AG04449 (cell line): ENCODE measurements around the gene JMJD1C.
A peak's percentile ranks its signal among the peaks of the same experiment; 100 is the strongest.

Experiments
- CTCF ChIA-PET: fragments of 350-600 bp; formaldehyde crosslinking; extraction: SDS; loops from one replicate; lab custom pipeline; 2021; ENCODE audit warnings: antibody characterized with exemption; lab: Yijun Ruan, JAX
- POLR2A ChIA-PET: fragments of 400-600, 350-600 bp; formaldehyde crosslinking; extraction: SDS; loops from one replicate; lab custom pipeline; 2020; ENCODE audit warnings: antibody characterized with exemption, inconsistent platforms; lab: Yijun Ruan, JAX
- DNase-seq: peaks from one replicate; pipeline ENCODE4 v3.0.0-alpha.2; 2010; ENCODE audit warnings: low read depth, low spot score
- H3K4me3 ChIP-seq: 2 replicates; pipeline ENCODE4 v1.5.1; 2011; ENCODE audit warnings: low read depth, mild to moderate bottlenecking, control low read depth, low read length
- TF ChIP-seq, protein P1 (sequence below): IDR thresholded peaks from one replicate; pipeline ENCODE4 v1.5.1; 2011; ENCODE audit warnings: mild to moderate bottlenecking, moderate library complexity, low read length, control low read depth, inconsistent platforms; ENCODE audit not compliant: insufficient read depth; ENCODE audit errors: missing control alignments

Gene JMJD1C

DNA sequence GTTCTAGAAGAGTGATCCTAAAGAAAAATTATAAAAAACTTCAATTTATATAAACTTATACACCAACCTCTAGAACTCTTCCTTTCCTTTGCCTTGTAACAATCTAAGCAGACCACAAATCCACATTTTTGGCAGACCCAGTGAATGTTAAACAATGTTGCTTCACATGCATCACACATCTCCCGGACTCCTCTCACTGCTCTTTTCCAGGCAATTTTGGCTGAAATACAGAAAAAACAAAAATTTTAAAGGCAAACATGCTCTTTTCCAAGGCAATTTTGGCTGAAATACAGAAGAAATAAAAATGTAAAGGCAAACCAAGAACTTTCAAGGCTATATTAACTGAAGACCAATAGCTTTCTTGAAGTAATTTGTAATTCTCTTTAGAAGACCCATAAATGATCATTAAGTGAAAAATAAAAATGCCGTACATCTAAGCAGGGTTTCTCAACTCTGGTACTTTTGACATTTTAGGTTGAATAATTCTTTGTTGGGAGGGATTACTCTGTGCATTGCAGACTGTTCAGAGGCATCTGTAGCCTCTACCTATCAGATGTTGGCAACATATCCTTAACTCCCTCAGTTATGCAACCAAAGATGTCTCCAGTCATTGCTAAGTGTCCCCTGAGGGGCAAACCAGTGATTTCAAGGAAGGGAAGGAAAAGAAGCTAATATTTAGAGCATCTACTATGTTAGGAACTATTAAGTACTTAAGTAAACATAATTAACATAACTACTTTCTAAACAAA lies 268.3 kb downstream of the JMJD1C start:
- TF ChIP-seq, protein P1, sequence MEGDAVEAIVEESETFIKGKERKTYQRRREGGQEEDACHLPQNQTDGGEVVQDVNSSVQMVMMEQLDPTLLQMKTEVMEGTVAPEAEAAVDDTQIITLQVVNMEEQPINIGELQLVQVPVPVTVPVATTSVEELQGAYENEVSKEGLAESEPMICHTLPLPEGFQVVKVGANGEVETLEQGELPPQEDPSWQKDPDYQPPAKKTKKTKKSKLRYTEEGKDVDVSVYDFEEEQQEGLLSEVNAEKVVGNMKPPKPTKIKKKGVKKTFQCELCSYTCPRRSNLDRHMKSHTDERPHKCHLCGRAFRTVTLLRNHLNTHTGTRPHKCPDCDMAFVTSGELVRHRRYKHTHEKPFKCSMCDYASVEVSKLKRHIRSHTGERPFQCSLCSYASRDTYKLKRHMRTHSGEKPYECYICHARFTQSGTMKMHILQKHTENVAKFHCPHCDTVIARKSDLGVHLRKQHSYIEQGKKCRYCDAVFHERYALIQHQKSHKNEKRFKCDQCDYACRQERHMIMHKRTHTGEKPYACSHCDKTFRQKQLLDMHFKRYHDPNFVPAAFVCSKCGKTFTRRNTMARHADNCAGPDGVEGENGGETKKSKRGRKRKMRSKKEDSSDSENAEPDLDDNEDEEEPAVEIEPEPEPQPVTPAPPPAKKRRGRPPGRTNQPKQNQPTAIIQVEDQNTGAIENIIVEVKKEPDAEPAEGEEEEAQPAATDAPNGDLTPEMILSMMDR: no peak
- no peak overlapping the region for H3K4me3 ChIP-seq
- CTCF ChIA-PET: interaction anchor here (0.9 to 4.5 kb wide), 3 partner anchors 9 to 523 kb away, joined by 4 to 22 read pairs (median 4); no protein-coding TSS in a partner anchor
- DNase-seq: peak; percentile 70
- POLR2A ChIA-PET: no interaction called here

DNA sequence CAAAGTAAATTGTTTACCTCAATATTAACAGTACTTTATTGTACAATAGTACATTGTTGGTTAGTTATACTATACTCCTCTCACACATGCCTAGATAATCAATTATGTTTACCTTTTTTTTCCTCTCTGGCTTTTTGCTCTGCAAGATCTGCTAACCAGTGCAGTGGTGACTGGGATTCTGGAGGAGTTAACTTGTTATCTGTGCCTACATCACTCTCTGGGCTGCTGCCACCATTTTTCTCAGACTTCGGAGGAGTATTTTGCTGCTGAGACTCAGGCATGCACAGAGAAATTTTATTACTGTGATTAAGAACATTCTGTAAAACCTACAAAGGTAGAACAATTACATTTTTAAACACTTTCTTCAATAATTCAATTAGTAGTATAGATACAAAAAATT lies 273.0 kb downstream of the JMJD1C start:
- TF ChIP-seq, protein P1: no peak
- POLR2A ChIA-PET: no interaction called here

DNA sequence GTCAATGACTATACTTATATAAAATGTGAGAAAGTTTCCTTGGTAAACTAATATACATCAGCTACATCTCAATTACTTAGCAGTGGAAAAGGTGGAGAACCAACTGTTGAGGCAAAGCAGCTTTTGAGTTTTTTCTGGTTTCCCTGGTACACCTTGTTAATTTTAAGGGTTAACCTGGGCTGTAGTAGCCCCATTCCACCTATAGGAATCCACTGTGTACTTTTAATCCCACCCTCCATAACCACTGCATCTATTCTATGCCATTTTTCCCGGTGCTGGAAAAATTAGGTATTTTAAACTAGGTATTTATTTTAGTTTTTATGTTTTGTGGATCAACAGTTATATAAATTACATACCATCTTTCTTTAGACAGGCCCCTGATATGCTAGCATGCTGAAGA lies 290.2 kb downstream of the JMJD1C start:
- no peak for DNase-seq
- TF ChIP-seq, protein P1: no peak
- ChIA-PET POLR2A (no interaction called here), CTCF (interaction anchor here (0.8 to 4.5 kb wide), 4 partner anchors 10 to 567 kb away, joined by 3 to 30 read pairs (median 13); no protein-coding TSS in a partner anchor)
- no peak overlapping the region for H3K4me3 ChIP-seq

More for the DNA sequence above, 273.0 kb downstream of the JMJD1C start:
- H3K4me3 ChIP-seq: no peak overlapping the region
- CTCF ChIA-PET: no interaction called here
- DNase-seq: no peak

DNA sequence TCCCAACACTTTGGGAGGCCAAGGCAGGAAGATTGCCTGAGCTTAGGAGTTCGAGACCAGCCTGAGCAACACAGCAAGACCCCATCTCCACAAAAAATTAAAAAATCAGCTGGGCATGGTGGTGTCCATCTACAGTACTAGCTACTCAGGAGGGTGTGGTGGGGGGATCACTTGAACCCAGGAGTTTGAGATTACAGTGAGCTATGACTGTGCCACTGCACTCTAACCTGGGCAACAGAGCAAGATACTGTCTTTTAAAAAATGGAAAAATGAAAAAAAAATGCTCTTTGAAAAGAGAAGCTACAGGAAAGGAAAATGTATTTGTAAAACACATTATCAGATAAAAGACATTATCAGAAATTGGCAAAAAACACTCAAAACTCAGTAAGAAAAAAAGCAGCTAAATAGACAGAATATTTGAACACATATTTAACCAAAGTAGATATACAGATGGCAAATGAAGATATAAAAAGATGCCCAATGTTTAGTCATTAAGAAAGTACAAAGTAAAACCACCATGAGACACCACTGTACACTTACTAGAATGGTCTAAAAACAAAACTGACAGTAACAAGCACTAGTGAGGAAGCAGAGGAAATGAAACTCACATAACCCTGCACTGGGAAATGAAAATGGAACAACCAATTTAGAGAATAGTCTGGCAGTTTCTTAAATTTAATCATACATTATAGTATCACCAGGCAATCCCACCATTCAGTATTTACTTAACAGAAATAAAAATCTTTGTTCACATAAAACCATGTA lies 292.1 kb downstream of the JMJD1C start:
- TF ChIP-seq, protein P1: no peak
- DNase-seq: no peak
- CTCF ChIA-PET: interaction anchor here (0.8 to 4.5 kb wide), 6 partner anchors 8 to 594 kb away, joined by 3 to 30 read pairs (median 6); no protein-coding TSS in a partner anchor
- POLR2A ChIA-PET: no interaction called here
- H3K4me3 ChIP-seq: no peak overlapping the region

DNA sequence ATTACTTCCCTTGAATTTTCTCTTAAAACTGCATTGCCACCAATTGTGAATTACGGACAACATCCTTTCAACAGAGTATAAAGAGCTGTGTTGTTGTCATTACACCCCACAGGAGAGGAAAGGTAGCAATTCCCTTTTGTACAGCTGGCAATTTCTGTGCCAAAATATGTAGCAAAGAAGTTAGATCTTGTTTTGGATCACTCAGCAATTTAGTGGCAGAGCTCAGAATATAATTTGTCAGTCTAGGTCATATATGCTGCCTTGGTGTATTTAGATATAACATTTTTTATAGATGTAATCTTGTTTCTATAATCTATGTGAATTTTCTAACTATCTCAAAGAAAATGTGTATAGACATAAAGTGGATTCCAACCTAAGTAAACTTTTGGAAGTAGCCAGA lies 293.9 kb downstream of the JMJD1C start:
- POLR2A ChIA-PET: no interaction called here
- no peak for DNase-seq
- CTCF ChIA-PET: interaction anchor here (0.7 to 4.5 kb wide), 4 partner anchors 23 to 547 kb away, joined by 3 to 20 read pairs (median 5); no protein-coding TSS in a partner anchor
- TF ChIP-seq, protein P1: no peak
- H3K4me3 ChIP-seq: no peak overlapping the region
